Neural cell (in vitro differentiated cells): ENCODE data around the gene DHX38. TPM values are rescaled to one million over a fixed set of nuclear protein-coding genes. Genes with fewer than 3 reads are reported as not detected.
"Not testable (repeated sequence)": the region's sequence is repeated elsewhere in the genome, so short reads cannot be mapped to it uniquely, and the experiment has no call there.

Source experiments
- H2AFZ ChIP-seq: fragments of 200-600, 300-800 bp; sonication (generic), shearing (Covaris generic); 2 replicates; pipeline ENCODE4 v1.6.0; 2014; ENCODE audit warnings: low read depth, mild to moderate bottlenecking, antibody characterized with exemption, low read length, moderate library complexity
- H3F3A ChIP-seq: fragments of 200-600 bp; shearing (Covaris generic); 2 replicates; pipeline ENCODE4 v1.6.1; 2016; ENCODE audit warnings: mild to moderate bottlenecking, moderate library complexity, mixed read lengths, antibody characterized with exemption, low read length; ENCODE audit not compliant: insufficient read depth, poor library complexity, severe bottlenecking
- H3K27ac ChIP-seq: fragments of 200-600, 300-800 bp; sonication (generic), shearing (Covaris generic); 2 replicates; pipeline ENCODE4 v1.5.1; 2014; ENCODE audit warnings: mild to moderate bottlenecking, low read length, moderate library complexity
- H3K27me3 ChIP-seq: fragments of 300-800, 200-600 bp; sonication (generic), shearing (Covaris generic); 2 replicates; pipeline ENCODE4 v1.6.0; 2014; ENCODE audit warnings: mild to moderate bottlenecking, low read depth, low read length, moderate library complexity; ENCODE audit not compliant: insufficient read depth
- H3K36me3 ChIP-seq: fragments of 300-800, 200-600 bp; sonication (generic), shearing (Covaris generic); 2 replicates; pipeline ENCODE4 v1.5.1; 2014; ENCODE audit warnings: mild to moderate bottlenecking, antibody characterized with exemption, low read length, moderate library complexity; ENCODE audit not compliant: insufficient read depth
- H3K4me2 ChIP-seq: fragments of 300-800, 200-600 bp; sonication (generic), shearing (Covaris generic); 2 replicates; pipeline ENCODE4 v1.6.0; 2014; ENCODE audit warnings: mild to moderate bottlenecking, low read length
- H3K4me3 ChIP-seq: fragments of 300-800, 200-600 bp; sonication (generic), shearing (Covaris generic); 2 replicates; pipeline ENCODE4 v1.5.1; 2014; ENCODE audit warnings: mild to moderate bottlenecking, low read length, moderate library complexity
- H3K79me2 ChIP-seq: fragments of 200-600 bp; shearing (Covaris generic); replicated peaks from 2 replicates; pipeline ENCODE4 v1.6.0; 2014; ENCODE audit warnings: mild to moderate bottlenecking, low read length, moderate library complexity; ENCODE audit not compliant: insufficient read depth
- H3K9ac ChIP-seq: fragments of 300-800, 200-600 bp; sonication (generic), shearing (Covaris generic); 2 replicates; pipeline ENCODE4 v1.6.1; 2016; ENCODE audit warnings: mild to moderate bottlenecking, low read length, mixed read lengths
- H3K9me2 ChIP-seq: fragments of 200-600 bp; shearing (Covaris generic); 2 replicates; pipeline ENCODE4 v1.6.1; 2016; ENCODE audit warnings: mild to moderate bottlenecking, low read length, mixed read lengths; ENCODE audit not compliant: insufficient read depth
- H3K9me3 ChIP-seq: fragments of 200-600, 300-800 bp; sonication (generic), shearing (Covaris generic); 2 replicates; pipeline ENCODE4 v1.6.1; 2016; ENCODE audit warnings: mild to moderate bottlenecking, mixed run types, low read length, moderate library complexity, mixed read lengths
- H4K20me1 ChIP-seq: fragments of 200-600 bp; shearing (Covaris generic); 2 replicates; pipeline ENCODE4 v1.6.1; 2016; ENCODE audit warnings: mild to moderate bottlenecking, mixed run types; ENCODE audit not compliant: insufficient read depth
- EP300 ChIP-seq: fragments of 450-650 bp; conservative IDR thresholded peaks from 2 replicates; pipeline ENCODE4 v1.6.1; 2014; ENCODE audit warnings: antibody characterized with exemption, mild to moderate bottlenecking, moderate library complexity; ENCODE audit not compliant: poor library complexity, severe bottlenecking
- EZH2 ChIP-seq: fragments of 200-600, 300-800 bp; shearing (Covaris generic), sonication (generic); IDR thresholded peaks from 2 replicates; pipeline ENCODE4 v1.6.1; 2014; ENCODE audit warnings: antibody characterized with exemption, low read length, borderline replicate concordance, mild to moderate bottlenecking; ENCODE audit not compliant: insufficient read depth, poor library complexity, severe bottlenecking
- MXI1 ChIP-seq: fragments of 450-650 bp; conservative IDR thresholded peaks from 2 replicates; pipeline ENCODE4 v1.6.1; 2014; ENCODE audit warnings: antibody characterized with exemption, mild to moderate bottlenecking; ENCODE audit not compliant: poor library complexity, severe bottlenecking
- POLR2AphosphoS5 ChIP-seq: IDR thresholded peaks from 2 replicates; pipeline ENCODE4 v1.6.1; 2012
- RAD21 ChIP-seq: fragments of 450-650 bp; conservative IDR thresholded peaks from 2 replicates; pipeline ENCODE4 v1.6.1; 2014; ENCODE audit warnings: antibody characterized with exemption, mild to moderate bottlenecking, moderate library complexity
- SMC3 ChIP-seq: fragments of 450-650 bp; conservative IDR thresholded peaks from 2 replicates; pipeline ENCODE4 v1.6.1; 2014; ENCODE audit warnings: antibody characterized with exemption, mild to moderate bottlenecking, moderate library complexity; ENCODE audit not compliant: poor library complexity
- TAF1 ChIP-seq: IDR thresholded peaks from 2 replicates; pipeline ENCODE4 v1.6.1; 2012; ENCODE audit warnings: low read depth
- polyA plus RNA-seq: library from polyadenylated mRNA; depleted of rRNA; stranded (reverse); fragments of >200 nt; gene quantifications from 2 replicates; pipeline ENCODE4 v1.2.3, GENCODE V29; 2014
- TF ChIP-seq, protein P1 (sequence below): fragments of 450-650 bp; IDR thresholded peaks from 2 replicates; pipeline ENCODE4 v1.5.1; 2014; ENCODE audit warnings: antibody characterized with exemption, mild to moderate bottlenecking, moderate library complexity; ENCODE audit not compliant: poor library complexity, severe bottlenecking
- TF ChIP-seq, protein P2 (sequence below): IDR thresholded peaks from 2 replicates; pipeline ENCODE4 v1.6.1; 2012; ENCODE audit warnings: borderline replicate concordance

DHX38 gene
- polyA plus RNA-seq, 1 donor from 2014 or later, result 48.0 TPM

DNA sequence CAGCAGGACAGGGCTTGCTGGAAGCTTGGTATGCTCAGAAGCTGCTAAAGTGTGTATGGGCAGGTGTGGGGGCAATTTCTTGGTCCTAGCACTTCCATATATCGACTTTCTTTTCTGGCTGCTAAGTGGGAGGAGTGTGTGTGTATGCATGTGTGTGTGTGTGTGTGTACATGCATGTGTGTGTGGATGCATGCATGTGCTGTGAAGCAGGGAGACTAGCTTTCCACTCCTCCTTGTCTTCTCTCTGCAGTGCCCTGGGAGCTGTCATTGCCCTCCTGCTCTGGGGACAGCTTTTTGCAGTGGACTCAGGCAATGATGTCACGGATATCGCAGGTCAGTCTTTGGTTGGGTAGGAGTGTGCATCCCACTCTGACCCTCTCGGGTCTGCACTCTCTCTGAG lies 37.7 kb upstream of the DHX38 start:
- Histone ChIP-seq H4K20me1 (no peaks in the 10 kb centered on the region), H3F3A (no peaks in the 10 kb centered on the region), H3K27ac (no peak overlapping the region), H3K27me3 (no peaks in the 10 kb centered on the region), H3K79me2 (no peaks in the 10 kb centered on the region), H3K4me3 (no peak overlapping the region), H3K9me3 (no peaks in the 10 kb centered on the region), H3K4me2 (no peak overlapping the region), H2AFZ (no peak overlapping the region), H3K9me2 (no peaks in the 10 kb centered on the region), H3K9ac (no peak overlapping the region), H3K36me3 (no peaks in the 10 kb centered on the region)
- TF ChIP-seq TAF1 (no peak), EP300 (no peak), MXI1 (no peak), SMC3 (no peak), POLR2AphosphoS5 (no peak), EZH2 (no peak), RAD21 (no peak)
- TF ChIP-seq, protein P1, sequence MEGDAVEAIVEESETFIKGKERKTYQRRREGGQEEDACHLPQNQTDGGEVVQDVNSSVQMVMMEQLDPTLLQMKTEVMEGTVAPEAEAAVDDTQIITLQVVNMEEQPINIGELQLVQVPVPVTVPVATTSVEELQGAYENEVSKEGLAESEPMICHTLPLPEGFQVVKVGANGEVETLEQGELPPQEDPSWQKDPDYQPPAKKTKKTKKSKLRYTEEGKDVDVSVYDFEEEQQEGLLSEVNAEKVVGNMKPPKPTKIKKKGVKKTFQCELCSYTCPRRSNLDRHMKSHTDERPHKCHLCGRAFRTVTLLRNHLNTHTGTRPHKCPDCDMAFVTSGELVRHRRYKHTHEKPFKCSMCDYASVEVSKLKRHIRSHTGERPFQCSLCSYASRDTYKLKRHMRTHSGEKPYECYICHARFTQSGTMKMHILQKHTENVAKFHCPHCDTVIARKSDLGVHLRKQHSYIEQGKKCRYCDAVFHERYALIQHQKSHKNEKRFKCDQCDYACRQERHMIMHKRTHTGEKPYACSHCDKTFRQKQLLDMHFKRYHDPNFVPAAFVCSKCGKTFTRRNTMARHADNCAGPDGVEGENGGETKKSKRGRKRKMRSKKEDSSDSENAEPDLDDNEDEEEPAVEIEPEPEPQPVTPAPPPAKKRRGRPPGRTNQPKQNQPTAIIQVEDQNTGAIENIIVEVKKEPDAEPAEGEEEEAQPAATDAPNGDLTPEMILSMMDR, result no peak
- TF ChIP-seq, protein P2, sequence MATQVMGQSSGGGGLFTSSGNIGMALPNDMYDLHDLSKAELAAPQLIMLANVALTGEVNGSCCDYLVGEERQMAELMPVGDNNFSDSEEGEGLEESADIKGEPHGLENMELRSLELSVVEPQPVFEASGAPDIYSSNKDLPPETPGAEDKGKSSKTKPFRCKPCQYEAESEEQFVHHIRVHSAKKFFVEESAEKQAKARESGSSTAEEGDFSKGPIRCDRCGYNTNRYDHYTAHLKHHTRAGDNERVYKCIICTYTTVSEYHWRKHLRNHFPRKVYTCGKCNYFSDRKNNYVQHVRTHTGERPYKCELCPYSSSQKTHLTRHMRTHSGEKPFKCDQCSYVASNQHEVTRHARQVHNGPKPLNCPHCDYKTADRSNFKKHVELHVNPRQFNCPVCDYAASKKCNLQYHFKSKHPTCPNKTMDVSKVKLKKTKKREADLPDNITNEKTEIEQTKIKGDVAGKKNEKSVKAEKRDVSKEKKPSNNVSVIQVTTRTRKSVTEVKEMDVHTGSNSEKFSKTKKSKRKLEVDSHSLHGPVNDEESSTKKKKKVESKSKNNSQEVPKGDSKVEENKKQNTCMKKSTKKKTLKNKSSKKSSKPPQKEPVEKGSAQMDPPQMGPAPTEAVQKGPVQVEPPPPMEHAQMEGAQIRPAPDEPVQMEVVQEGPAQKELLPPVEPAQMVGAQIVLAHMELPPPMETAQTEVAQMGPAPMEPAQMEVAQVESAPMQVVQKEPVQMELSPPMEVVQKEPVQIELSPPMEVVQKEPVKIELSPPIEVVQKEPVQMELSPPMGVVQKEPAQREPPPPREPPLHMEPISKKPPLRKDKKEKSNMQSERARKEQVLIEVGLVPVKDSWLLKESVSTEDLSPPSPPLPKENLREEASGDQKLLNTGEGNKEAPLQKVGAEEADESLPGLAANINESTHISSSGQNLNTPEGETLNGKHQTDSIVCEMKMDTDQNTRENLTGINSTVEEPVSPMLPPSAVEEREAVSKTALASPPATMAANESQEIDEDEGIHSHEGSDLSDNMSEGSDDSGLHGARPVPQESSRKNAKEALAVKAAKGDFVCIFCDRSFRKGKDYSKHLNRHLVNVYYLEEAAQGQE, result no peak

GRCh38 chr16:72057313-72057712 lies 36.3 kb upstream of the DHX38 start:
- H3K27me3 ChIP-seq, H3K79me2 ChIP-seq, H2AFZ ChIP-seq, H3K36me3 ChIP-seq, H3K4me3 ChIP-seq, H3K4me2 ChIP-seq, H3K27ac ChIP-seq, H3K9ac ChIP-seq, H3K9me2 ChIP-seq, H3K9me3 ChIP-seq, H4K20me1 ChIP-seq, H3F3A ChIP-seq: not testable (repeated sequence)

GRCh38 chr16:72059060-72059459 lies 34.6 kb upstream of the DHX38 start:
- not testable (repeated sequence) for H3F3A ChIP-seq, H4K20me1 ChIP-seq, H3K27ac ChIP-seq, H3K9me2 ChIP-seq, H3K36me3 ChIP-seq, H3K79me2 ChIP-seq, H3K27me3 ChIP-seq, H3K4me2 ChIP-seq, H2AFZ ChIP-seq, H3K9me3 ChIP-seq, H3K4me3 ChIP-seq, H3K9ac ChIP-seq
